H1 (cell line): ENCODE measurements around the gene KLK1. TPM values are rescaled to one million over a fixed set of nuclear protein-coding genes. Genes with fewer than 3 reads are reported as not detected.

ENCODE experiments used
- KDM4A ChIP-seq: IDR thresholded peaks from one replicate; pipeline ENCODE4 v1.7.1; 2012; ENCODE audit warnings: low read depth, mild to moderate bottlenecking, moderate library complexity, low read length, inconsistent platforms; ENCODE audit not compliant: severe bottlenecking
- NRF1 ChIP-seq: IDR thresholded peaks from 2 replicates; pipeline ENCODE4 v1.6.1; 2011; ENCODE audit warnings: mild to moderate bottlenecking, low read depth, low read length, improper control_type of control experiment
- polyA plus RNA-seq, 7 experiments: library from polyadenylated mRNA; depleted of rRNA in 3 of 7; stranded (reverse) in 5 of 7; unstranded in 2 of 7; fragments of >200 nt in 5 of 7; fragments of 200-250 nt in 2 of 7; gene quantifications; 1 replicate in 5 of 7; 2 replicates in 1 of 7; 4 replicates in 1 of 7; pipeline versions ENCODE4 v1.2.1 to v1.2.3, GENCODE V29; 2011 to 2013; ENCODE audit warnings: missing spikeins in 2 of 7, mixed read lengths in 2 of 7
- total RNA-seq: library from RNA; stranded (reverse); fragmentation: NEBNext Ultra II Directional; extraction: Animal tissue kit (Norgen Biotek cat#: 25700); gene quantifications from 2 replicates; pipeline ENCODE4 v1.2.1, GENCODE V29; 2021

KLK1 gene
- total and polyA plus RNA-seq, 2 of the 8 experiments (the other 6 are each of a cell fraction or from before 2014, with no cell fraction given), result 3.4 to 4.0 TPM

DNA sequence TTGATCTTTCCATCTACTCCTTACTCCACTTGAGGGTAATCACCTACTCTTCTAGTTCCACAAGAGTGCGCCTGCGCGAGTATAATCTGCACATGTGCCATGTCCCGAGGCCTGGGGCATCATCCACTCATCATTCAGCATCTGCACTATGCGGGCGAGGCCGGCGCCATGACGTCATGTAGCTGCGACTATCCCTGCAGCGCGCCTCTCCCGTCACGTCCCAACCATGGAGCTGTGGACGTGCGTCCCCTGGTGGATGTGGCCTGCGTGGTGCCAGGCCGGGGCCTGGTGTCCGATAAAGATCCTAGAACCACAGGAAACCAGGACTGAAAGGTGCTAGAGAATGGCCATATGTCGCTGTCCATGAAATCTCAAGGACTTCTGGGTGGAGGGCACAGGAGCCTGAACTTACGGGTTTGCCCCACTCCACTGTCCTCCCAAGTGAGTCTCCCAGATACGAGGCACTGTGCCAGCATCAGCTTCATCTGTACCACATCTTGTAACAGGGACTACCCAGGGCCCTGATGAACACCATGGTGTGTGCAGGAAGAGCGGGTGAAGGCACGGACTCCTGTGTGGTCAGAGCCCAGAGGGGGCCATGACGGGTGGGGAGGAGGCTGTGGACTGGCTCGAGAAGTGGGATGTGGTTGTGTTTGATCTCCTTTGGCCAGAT, 47.0 kb upstream of the KLK1 start (continued):
- no peak for TF ChIP-seq NRF1
- peak; percentile 50 for TF ChIP-seq KDM4A
